HepG2 (cell line): ENCODE results near the gene PPP2R5D. TPM values are rescaled to one million over a fixed set of nuclear protein-coding genes. Genes with fewer than 3 reads are reported as not detected.

Experiments
- EP300 ChIP-seq, 3 experiments: sonication (generic) in 1 of 3; formaldehyde crosslinking in 1 of 3; IDR thresholded peaks; 2 replicates each; pipeline versions ENCODE4 v1.5.1 to v1.6.1; 2011 to 2020; ENCODE audit warnings: low read depth in 2 of 3, low read length in 2 of 3, borderline replicate concordance in 1 of 3, improper control_type of control experiment in 1 of 3, mild to moderate bottlenecking in 1 of 3, missing genetic modification reagents in 1 of 3, moderate library complexity in 1 of 3
- IRX3 ChIP-seq: sonication (generic); formaldehyde crosslinking; IDR thresholded peaks from 2 replicates; pipeline ENCODE4 v1.8.1; 2023; ENCODE audit warnings: mild to moderate bottlenecking, low read depth, missing genetic modification reagents, borderline replicate concordance
- RXRA ChIP-seq: sonication (generic); formaldehyde crosslinking; IDR thresholded peaks from 2 replicates; pipeline ENCODE4 v1.5.1; 2020; ENCODE audit warnings: missing genetic modification reagents
- SALL2 ChIP-seq: sonication (generic); formaldehyde crosslinking; IDR thresholded peaks from 2 replicates; pipeline ENCODE4 v1.8.1; 2023; ENCODE audit warnings: mild to moderate bottlenecking, missing genetic modification reagents, inconsistent platforms
- SP5 ChIP-seq: IDR thresholded peaks from 2 replicates; pipeline ENCODE4 v1.6.1; 2016; ENCODE audit warnings: low read depth, borderline replicate concordance
- ZFP62 ChIP-seq: sonication (generic); formaldehyde crosslinking; IDR thresholded peaks from 2 replicates; pipeline ENCODE4 v1.4.0; 2020; ENCODE audit warnings: missing genetic modification reagents
- polyA plus RNA-seq, 8 experiments: library from polyadenylated mRNA; depleted of rRNA in 3 of 8; stranded (reverse) in 7 of 8; unstranded in 1 of 8; fragments of >200 nt; fragmentation: Illumina TruSeq in 4 of 8; extraction: Trizol in 4 of 8; gene quantifications; 2 replicates each; pipeline versions ENCODE4 v1.2.1 to v1.2.3, GENCODE V29; 2011 to 2016; ENCODE audit warnings: low read depth in 4 of 8, missing spikeins in 1 of 8, mixed read lengths in 1 of 8; ENCODE audit not compliant: insufficient read depth in 1 of 8
- total RNA-seq, 5 experiments: library from RNA; depleted of rRNA; stranded (reverse); fragments of >200 nt; fragmentation: Illumina TruSeq; extraction: Trizol; gene quantifications; 2 replicates each; pipeline ENCODE4 v1.2.3, GENCODE V29; 2016; ENCODE audit warnings: low read depth in 1 of 5
- TF ChIP-seq, protein P1 (sequence below): sonication (generic); formaldehyde crosslinking; IDR thresholded peaks from 2 replicates; pipeline ENCODE4 v1.8.1; 2023; ENCODE audit warnings: mild to moderate bottlenecking, missing genetic modification reagents
- TF ChIP-seq, protein P2 (sequence below): sonication (generic); formaldehyde crosslinking; IDR thresholded peaks from 2 replicates; pipeline ENCODE4 v1.5.0; 2020; ENCODE audit warnings: missing genetic modification reagents
- TF ChIP-seq, protein P3 (sequence below): sonication (generic); formaldehyde crosslinking; IDR thresholded peaks from 2 replicates; pipeline ENCODE4 v1.8.0; 2022; ENCODE audit warnings: missing genetic modification reagents, mild to moderate bottlenecking, borderline replicate concordance
- TF ChIP-seq, protein P4 (sequence below): sonication (generic); formaldehyde crosslinking; IDR thresholded peaks from 2 replicates; pipeline ENCODE4 v1.5.0; 2020; ENCODE audit warnings: missing genetic modification reagents
- TF ChIP-seq, protein P5 (sequence below): sonication (generic); formaldehyde crosslinking; IDR thresholded peaks from 2 replicates; pipeline ENCODE4 v1.4.0; 2020; ENCODE audit warnings: mild to moderate bottlenecking, missing genetic modification reagents
- TF ChIP-seq, protein P6 (sequence below): sonication (generic); formaldehyde crosslinking; IDR thresholded peaks from 2 replicates; pipeline ENCODE4 v1.5.1; 2020; ENCODE audit warnings: missing genetic modification reagents, mild to moderate bottlenecking, borderline replicate concordance
- TF ChIP-seq, protein P7 (sequence below): sonication (generic); formaldehyde crosslinking; IDR thresholded peaks from 2 replicates; pipeline ENCODE4 v1.4.0; 2020; ENCODE audit warnings: missing genetic modification reagents
- TF ChIP-seq, protein P8 (sequence below): sonication (generic); formaldehyde crosslinking; IDR thresholded peaks from 2 replicates; pipeline ENCODE4 v1.4.0; 2020; ENCODE audit warnings: missing genetic modification reagents

PPP2R5D gene
- total and polyA plus RNA-seq, 2 of the 13 experiments (the other 11 are each of a cell fraction or from before 2014, with no cell fraction given), result 53.7 to 60.4 TPM

DNA sequence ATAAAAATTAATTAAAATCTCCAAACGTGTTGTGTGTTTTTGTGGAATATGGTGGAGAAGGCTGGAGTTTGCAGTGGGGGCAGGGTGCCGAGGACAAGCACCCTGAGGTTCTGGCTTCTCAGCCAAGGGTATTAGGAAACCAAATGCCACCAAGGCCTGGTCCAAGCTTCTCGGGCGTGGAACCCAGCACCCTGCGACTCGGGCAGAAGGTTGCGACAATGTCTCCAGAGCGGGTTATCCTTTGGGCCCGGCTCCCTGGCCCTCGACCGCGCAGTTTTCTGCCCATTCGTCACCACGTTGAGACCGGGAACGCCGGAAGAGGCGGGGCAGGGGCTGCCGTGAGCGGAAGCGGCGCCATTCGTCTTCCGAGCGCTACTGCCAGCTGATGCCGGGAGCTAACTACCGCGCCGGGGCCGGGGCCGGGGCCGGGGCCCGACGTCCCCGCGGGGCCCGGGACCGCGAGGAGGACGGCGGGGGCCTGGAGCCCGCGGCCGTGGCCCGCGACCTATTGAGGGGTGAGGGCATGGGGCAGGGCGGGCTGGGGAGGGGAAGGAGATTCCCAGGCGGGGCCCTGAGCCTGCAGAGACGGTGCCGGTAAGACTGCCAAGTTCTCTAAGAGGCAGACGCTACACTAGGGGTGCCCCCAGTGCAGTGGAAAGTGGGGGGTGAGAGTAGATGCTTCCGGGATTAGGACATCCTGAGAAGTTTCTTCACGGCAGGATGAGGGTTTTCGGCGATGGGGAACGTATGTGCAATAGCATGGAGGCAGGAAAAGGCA lies 37.1 kb downstream of the PPP2R5D start, which contains the start of gene RRP36 (continued):
- TF ChIP-seq ZFP62 (CRISPR knock-in tag) (no peak), IRX3 (no peak; the same call in 1 of the 2 replicates), EP300 (IDR thresholded peaks at IDR 0.05; ENCODE audit: low read depth in 2 of 2, low read length in 2 of 2) (no peak), EP300 (CRISPR knock-in tag; IDR thresholded peaks at IDR 0.05; ENCODE audit: borderline replicate concordance) (no peak), SP5 (CRISPR knock-in tag) (peak; percentile 94), RXRA (CRISPR knock-in tag) (no peak; the same call in 1 of the 2 replicates), SALL2 (CRISPR knock-in tag) (peak; percentile 95)
- TF ChIP-seq, protein P1, sequence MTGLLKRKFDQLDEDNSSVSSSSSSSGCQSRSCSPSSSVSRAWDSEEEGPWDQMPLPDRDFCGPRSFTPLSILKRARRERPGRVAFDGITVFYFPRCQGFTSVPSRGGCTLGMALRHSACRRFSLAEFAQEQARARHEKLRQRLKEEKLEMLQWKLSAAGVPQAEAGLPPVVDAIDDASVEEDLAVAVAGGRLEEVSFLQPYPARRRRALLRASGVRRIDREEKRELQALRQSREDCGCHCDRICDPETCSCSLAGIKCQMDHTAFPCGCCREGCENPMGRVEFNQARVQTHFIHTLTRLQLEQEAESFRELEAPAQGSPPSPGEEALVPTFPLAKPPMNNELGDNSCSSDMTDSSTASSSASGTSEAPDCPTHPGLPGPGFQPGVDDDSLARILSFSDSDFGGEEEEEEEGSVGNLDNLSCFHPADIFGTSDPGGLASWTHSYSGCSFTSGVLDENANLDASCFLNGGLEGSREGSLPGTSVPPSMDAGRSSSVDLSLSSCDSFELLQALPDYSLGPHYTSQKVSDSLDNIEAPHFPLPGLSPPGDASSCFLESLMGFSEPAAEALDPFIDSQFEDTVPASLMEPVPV (CRISPR knock-in tag), result peak; percentile 68; the same call in 1 of the 2 replicates
- TF ChIP-seq, protein P2, sequence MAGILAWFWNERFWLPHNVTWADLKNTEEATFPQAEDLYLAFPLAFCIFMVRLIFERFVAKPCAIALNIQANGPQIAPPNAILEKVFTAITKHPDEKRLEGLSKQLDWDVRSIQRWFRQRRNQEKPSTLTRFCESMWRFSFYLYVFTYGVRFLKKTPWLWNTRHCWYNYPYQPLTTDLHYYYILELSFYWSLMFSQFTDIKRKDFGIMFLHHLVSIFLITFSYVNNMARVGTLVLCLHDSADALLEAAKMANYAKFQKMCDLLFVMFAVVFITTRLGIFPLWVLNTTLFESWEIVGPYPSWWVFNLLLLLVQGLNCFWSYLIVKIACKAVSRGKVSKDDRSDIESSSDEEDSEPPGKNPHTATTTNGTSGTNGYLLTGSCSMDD, result no peak
- TF ChIP-seq, protein P3, sequence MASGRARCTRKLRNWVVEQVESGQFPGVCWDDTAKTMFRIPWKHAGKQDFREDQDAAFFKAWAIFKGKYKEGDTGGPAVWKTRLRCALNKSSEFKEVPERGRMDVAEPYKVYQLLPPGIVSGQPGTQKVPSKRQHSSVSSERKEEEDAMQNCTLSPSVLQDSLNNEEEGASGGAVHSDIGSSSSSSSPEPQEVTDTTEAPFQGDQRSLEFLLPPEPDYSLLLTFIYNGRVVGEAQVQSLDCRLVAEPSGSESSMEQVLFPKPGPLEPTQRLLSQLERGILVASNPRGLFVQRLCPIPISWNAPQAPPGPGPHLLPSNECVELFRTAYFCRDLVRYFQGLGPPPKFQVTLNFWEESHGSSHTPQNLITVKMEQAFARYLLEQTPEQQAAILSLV (CRISPR knock-in tag), result peak; percentile 38; the same call in 1 of the 2 replicates
- TF ChIP-seq, protein P4, sequence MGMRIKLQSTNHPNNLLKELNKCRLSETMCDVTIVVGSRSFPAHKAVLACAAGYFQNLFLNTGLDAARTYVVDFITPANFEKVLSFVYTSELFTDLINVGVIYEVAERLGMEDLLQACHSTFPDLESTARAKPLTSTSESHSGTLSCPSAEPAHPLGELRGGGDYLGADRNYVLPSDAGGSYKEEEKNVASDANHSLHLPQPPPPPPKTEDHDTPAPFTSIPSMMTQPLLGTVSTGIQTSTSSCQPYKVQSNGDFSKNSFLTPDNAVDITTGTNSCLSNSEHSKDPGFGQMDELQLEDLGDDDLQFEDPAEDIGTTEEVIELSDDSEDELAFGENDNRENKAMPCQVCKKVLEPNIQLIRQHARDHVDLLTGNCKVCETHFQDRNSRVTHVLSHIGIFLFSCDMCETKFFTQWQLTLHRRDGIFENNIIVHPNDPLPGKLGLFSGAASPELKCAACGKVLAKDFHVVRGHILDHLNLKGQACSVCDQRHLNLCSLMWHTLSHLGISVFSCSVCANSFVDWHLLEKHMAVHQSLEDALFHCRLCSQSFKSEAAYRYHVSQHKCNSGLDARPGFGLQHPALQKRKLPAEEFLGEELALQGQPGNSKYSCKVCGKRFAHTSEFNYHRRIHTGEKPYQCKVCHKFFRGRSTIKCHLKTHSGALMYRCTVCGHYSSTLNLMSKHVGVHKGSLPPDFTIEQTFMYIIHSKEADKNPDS (CRISPR knock-in tag), result no peak
- TF ChIP-seq, protein P5, sequence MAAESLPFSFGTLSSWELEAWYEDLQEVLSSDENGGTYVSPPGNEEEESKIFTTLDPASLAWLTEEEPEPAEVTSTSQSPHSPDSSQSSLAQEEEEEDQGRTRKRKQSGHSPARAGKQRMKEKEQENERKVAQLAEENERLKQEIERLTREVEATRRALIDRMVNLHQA (CRISPR knock-in tag), result no peak
- TF ChIP-seq, protein P6, sequence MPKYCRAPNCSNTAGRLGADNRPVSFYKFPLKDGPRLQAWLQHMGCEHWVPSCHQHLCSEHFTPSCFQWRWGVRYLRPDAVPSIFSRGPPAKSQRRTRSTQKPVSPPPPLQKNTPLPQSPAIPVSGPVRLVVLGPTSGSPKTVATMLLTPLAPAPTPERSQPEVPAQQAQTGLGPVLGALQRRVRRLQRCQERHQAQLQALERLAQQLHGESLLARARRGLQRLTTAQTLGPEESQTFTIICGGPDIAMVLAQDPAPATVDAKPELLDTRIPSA (CRISPR knock-in tag), result no peak
- TF ChIP-seq, protein P7, sequence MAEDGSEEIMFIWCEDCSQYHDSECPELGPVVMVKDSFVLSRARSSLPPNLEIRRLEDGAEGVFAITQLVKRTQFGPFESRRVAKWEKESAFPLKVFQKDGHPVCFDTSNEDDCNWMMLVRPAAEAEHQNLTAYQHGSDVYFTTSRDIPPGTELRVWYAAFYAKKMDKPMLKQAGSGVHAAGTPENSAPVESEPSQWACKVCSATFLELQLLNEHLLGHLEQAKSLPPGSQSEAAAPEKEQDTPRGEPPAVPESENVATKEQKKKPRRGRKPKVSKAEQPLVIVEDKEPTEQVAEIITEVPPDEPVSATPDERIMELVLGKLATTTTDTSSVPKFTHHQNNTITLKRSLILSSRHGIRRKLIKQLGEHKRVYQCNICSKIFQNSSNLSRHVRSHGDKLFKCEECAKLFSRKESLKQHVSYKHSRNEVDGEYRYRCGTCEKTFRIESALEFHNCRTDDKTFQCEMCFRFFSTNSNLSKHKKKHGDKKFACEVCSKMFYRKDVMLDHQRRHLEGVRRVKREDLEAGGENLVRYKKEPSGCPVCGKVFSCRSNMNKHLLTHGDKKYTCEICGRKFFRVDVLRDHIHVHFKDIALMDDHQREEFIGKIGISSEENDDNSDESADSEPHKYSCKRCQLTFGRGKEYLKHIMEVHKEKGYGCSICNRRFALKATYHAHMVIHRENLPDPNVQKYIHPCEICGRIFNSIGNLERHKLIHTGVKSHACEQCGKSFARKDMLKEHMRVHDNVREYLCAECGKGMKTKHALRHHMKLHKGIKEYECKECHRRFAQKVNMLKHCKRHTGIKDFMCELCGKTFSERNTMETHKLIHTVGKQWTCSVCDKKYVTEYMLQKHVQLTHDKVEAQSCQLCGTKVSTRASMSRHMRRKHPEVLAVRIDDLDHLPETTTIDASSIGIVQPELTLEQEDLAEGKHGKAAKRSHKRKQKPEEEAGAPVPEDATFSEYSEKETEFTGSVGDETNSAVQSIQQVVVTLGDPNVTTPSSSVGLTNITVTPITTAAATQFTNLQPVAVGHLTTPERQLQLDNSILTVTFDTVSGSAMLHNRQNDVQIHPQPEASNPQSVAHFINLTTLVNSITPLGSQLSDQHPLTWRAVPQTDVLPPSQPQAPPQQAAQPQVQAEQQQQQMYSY (CRISPR knock-in tag), result peak; percentile 56
- TF ChIP-seq, protein P8, sequence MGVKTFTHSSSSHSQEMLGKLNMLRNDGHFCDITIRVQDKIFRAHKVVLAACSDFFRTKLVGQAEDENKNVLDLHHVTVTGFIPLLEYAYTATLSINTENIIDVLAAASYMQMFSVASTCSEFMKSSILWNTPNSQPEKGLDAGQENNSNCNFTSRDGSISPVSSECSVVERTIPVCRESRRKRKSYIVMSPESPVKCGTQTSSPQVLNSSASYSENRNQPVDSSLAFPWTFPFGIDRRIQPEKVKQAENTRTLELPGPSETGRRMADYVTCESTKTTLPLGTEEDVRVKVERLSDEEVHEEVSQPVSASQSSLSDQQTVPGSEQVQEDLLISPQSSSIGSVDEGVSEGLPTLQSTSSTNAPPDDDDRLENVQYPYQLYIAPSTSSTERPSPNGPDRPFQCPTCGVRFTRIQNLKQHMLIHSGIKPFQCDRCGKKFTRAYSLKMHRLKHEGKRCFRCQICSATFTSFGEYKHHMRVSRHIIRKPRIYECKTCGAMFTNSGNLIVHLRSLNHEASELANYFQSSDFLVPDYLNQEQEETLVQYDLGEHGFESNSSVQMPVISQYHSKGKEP (CRISPR knock-in tag), result no peak
